GM20000 (cell line): ENCODE measurements around the gene RNF11.

Source experiments
- DNase-seq: peaks from one replicate; pipeline ENCODE4 v3.0.0; 2012; ENCODE audit warnings: low spot score
- CTCF ChIP-seq: IDR thresholded peaks from 2 replicates; pipeline ENCODE4 v1.5.1; 2012; ENCODE audit warnings: mild to moderate bottlenecking, control low read depth; ENCODE audit errors: extremely low read depth, missing control alignments

The RNF11 gene

GRCh38 chr1:51314974-51315373 is 78.9 kb downstream of the RNF11 start:
- TF ChIP-seq CTCF: no peak
- DNase-seq: no peak

GRCh38 chr1:51316113-51316845 is 80.2 kb downstream of the RNF11 start:
- no peak for DNase-seq
- no peak for TF ChIP-seq CTCF

- no peak for DNase-seq
Measured at GRCh38 chr1:51316846-51317120, 80.7 kb downstream of the RNF11 start.

GRCh38 chr1:51317798-51318197 is 81.7 kb downstream of the RNF11 start:
- DNase-seq: no peak
- no peak for TF ChIP-seq CTCF

More at GRCh38 chr1:51316846-51317120, 80.7 kb downstream of the RNF11 start:
- no peak for TF ChIP-seq CTCF

GRCh38 chr1:51320967-51321923 is 85.2 kb downstream of the RNF11 start:
- no peak for TF ChIP-seq CTCF
- DNase-seq: no peak

- DNase-seq: no peak
- no peak for TF ChIP-seq CTCF
Measured at GRCh38 chr1:51321924-51322280, 85.8 kb downstream of the RNF11 start.

GRCh38 chr1:51322417-51323101 is 86.5 kb downstream of the RNF11 start:
- DNase-seq: no peak
- TF ChIP-seq CTCF: no peak
